A549 (cell line): Measurements from ENCODE around the gene FBXO21.
"Not testable (repeated sequence)": the region's sequence is repeated elsewhere in the genome, so short reads cannot be mapped to it uniquely, and the experiment has no call there.

Experiments used
- CBX2 ChIP-seq: fragments of 200-600 bp; sonication (generic); IDR thresholded peaks from 2 replicates; pipeline ENCODE4 v1.6.1; 2016; ENCODE audit warnings: low read depth, mild to moderate bottlenecking, borderline replicate concordance
- CHD2 ChIP-seq: fragments of 150-350 bp; IDR thresholded peaks from 2 replicates; pipeline ENCODE4 v1.6.1; 2014; ENCODE audit warnings: low read length; ENCODE audit not compliant: partially characterized antibody
- CTCF ChIP-seq: fragments of >200 bp; sonication (Bioruptor Twin); formaldehyde crosslinking; IDR thresholded peaks from 3 replicates; pipeline ENCODE4 v1.5.1; 2016
- EHF ChIP-seq: fragments of 250-450 bp; sonication (Bioruptor Pico); IDR thresholded peaks from 2 replicates; pipeline ENCODE4 v1.5.0; 2020; ENCODE audit warnings: mild to moderate bottlenecking
- ELK1 ChIP-seq: fragments of 150-350 bp; IDR thresholded peaks from 2 replicates; pipeline ENCODE4 v1.6.1; 2014; ENCODE audit warnings: low read depth, mild to moderate bottlenecking, low read length
- PHF8 ChIP-seq: fragments of 200-600 bp; sonication (generic); IDR thresholded peaks from 2 replicates; pipeline ENCODE4 v1.6.1; 2016; ENCODE audit warnings: low read depth, mild to moderate bottlenecking, antibody characterized with exemption, moderate library complexity, borderline replicate concordance
- POLR2A ChIP-seq: IDR thresholded peaks from 2 replicates; pipeline ENCODE4 v1.6.1; 2012; ENCODE audit warnings: mild to moderate bottlenecking, low read length
- RCOR1 ChIP-seq: fragments of 150-350 bp; IDR thresholded peaks from 2 replicates; pipeline ENCODE4 v1.6.1; 2014; ENCODE audit warnings: antibody characterized with exemption, low read length, low read depth
- REST ChIP-seq: fragments of 200-600 bp; sonication (generic); IDR thresholded peaks from 2 replicates; pipeline ENCODE4 v1.6.1; 2016; ENCODE audit warnings: antibody characterized with exemption, mild to moderate bottlenecking, moderate library complexity
- RNF2 ChIP-seq: fragments of 200-600 bp; sonication (generic); IDR thresholded peaks from 2 replicates; pipeline ENCODE4 v1.6.1; 2016; ENCODE audit warnings: low read depth, mild to moderate bottlenecking, antibody characterized with exemption, moderate library complexity, borderline replicate concordance
- SMC3 ChIP-seq: fragments of >200 bp; sonication (Bioruptor Twin); formaldehyde crosslinking; IDR thresholded peaks from 3 replicates; pipeline ENCODE4 v1.6.1; 2018; ENCODE audit warnings: inconsistent platforms
- USF2 ChIP-seq: fragments of 450-650 bp; IDR thresholded peaks from 2 replicates; pipeline ENCODE4 v1.6.1; 2014; ENCODE audit warnings: antibody characterized with exemption

GRCh38 chr12:117220947-117221346, 30.7 kb upstream of the FBXO21 start:
- TF ChIP-seq CTCF; POLR2A; REST; EHF (CRISPR knock-in tag); RNF2; ELK1; RCOR1; USF2; SMC3; CHD2; PHF8; CBX2: not testable (repeated sequence)
